ENCODE data around the gene FRMD8. TPM values are rescaled to one million over a fixed set of nuclear protein-coding genes. Genes with fewer than 3 reads are reported as not detected.

Gene FRMD8
- total RNA-seq, 1 experiment from 2014 or later: 22.7 TPM

DNA sequence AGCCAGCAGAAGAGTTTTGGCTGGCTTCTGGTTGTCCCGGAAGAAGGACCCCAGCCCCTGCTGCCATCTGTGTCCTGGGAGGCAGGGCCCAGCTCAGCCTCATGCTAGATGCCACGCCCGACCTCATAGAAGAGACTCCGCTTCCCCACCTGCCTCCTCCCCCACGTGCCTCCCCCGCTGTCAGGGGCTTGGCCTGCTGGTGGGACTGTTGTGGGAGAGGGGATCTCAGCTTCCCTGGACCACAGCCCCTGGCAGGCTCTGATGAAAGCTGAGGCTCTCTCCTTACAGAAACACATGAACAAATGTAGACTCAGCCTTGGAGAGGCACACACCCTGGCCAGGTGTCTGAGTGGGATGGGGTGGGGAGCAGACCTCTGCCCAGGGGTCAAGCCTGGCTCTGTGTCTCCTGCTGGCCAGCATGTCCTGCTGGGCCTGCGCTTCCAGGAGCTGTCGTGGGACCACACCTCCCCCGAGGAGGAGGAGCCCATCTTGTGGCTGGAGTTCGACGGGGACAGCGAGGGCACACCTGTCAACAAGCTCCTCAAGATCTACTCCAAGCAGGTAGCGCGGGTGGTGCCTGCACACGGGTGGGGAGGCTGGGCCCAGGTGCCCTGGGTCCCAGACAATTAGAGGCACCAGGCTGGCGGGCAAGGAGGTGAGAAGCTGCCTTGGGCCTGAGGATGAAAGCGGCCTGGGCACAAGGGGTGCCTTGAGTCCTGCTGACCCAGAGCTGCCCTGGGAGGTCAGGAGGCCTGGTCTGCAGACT lies 14.1 kb downstream of the FRMD8 start:
- Mint-ChIP-seq H3K36me3 (ENCODE audit: insufficient read depth in 1 of 3, low read depth in 3 of 3) (peaks cover 3 to 44% (median 36%) of the 10 kb centered on the region in 3 experiments; a peak in 6 of 7 replicates), H3K27me3 (ENCODE audit: low read depth) (no peaks in the 10 kb centered on the region), H3K27ac (peak overlapping the region in 1 of 3 experiments; percentile 80; a peak in 1 of 7 replicates), H3K9me3 (no peaks in the 10 kb centered on the region), H3K4me1 (peaks cover 0 to 17% of the 10 kb centered on the region in 2 experiments; a peak in 3 of 4 replicates), H3K4me3 (no peak overlapping the region; a peak in 1 of 5 replicates)
- Histone ChIP-seq H2AK5ac (ENCODE audit: insufficient read length, low read length) (no peak overlapping the region), H3K27ac (ENCODE audit: insufficient read length, low read depth, low read length) (no peak overlapping the region), H2AFZ (ENCODE audit: low read length) (no peak overlapping the region), H3K4me2 (ENCODE audit: insufficient read depth, insufficient read length, low read length) (no peak overlapping the region), H3K4me1 (ENCODE audit: insufficient read depth, low read length) (no peaks in the 10 kb centered on the region), H4K20me1 (ENCODE audit: control insufficient read depth, insufficient read depth, insufficient read length) (no peaks in the 10 kb centered on the region), H3K23ac (ENCODE audit: insufficient read length, low read depth, low read length) (no peak overlapping the region), H3T11ph (ENCODE audit: low read length) (no peak overlapping the region), H4K5ac (ENCODE audit: insufficient read length, low read depth, low read length) (no peak overlapping the region), H3K9ac (ENCODE audit: extremely low read depth, insufficient read length, low read length) (no peak overlapping the region), H2BK5ac (ENCODE audit: insufficient read length, low read length) (no peak overlapping the region), H2BK15ac (ENCODE audit: low read depth, low read length) (no peak overlapping the region), H3K23me2 (ENCODE audit: insufficient read length, low read depth, low read length, poor library complexity, severe bottlenecking) (no peaks in the 10 kb centered on the region), H4K8ac (replicated peaks; ENCODE audit: insufficient read length, low read depth, low read length) (no peak overlapping the region), H2BK20ac (ENCODE audit: low read depth, low read length, poor library complexity, severe bottlenecking) (no peak overlapping the region), H2BK120ac (ENCODE audit: low read depth, low read length, poor library complexity, severe bottlenecking) (no peak overlapping the region), H3K79me1 (ENCODE audit: insufficient read depth, low read depth, low read length, poor library complexity, severe bottlenecking) (no peaks in the 10 kb centered on the region), H3K4ac (ENCODE audit: low read depth, low read length) (no peak overlapping the region), H3K79me2 (ENCODE audit: insufficient read depth, low read length) (no peaks in the 10 kb centered on the region), H3K56ac (ENCODE audit: insufficient read length, low read depth, low read length) (no peak overlapping the region), H3K27me3 (ENCODE audit: insufficient read depth, low read length) (no peaks in the 10 kb centered on the region), H3K18ac (ENCODE audit: insufficient read length, low read depth, low read length) (no peak overlapping the region), H3K9me3 (ENCODE audit: control insufficient read depth, low read depth, low read length) (no peaks in the 10 kb centered on the region), H3K14ac (ENCODE audit: insufficient read depth, low read length) (no peak overlapping the region), H4K91ac (ENCODE audit: insufficient read length, low read depth, low read length) (no peak overlapping the region), H2BK12ac (ENCODE audit: insufficient read length, low read depth, low read length) (no peak overlapping the region)
- no peak for DNase-seq
- TF ChIP-seq, protein P1, sequence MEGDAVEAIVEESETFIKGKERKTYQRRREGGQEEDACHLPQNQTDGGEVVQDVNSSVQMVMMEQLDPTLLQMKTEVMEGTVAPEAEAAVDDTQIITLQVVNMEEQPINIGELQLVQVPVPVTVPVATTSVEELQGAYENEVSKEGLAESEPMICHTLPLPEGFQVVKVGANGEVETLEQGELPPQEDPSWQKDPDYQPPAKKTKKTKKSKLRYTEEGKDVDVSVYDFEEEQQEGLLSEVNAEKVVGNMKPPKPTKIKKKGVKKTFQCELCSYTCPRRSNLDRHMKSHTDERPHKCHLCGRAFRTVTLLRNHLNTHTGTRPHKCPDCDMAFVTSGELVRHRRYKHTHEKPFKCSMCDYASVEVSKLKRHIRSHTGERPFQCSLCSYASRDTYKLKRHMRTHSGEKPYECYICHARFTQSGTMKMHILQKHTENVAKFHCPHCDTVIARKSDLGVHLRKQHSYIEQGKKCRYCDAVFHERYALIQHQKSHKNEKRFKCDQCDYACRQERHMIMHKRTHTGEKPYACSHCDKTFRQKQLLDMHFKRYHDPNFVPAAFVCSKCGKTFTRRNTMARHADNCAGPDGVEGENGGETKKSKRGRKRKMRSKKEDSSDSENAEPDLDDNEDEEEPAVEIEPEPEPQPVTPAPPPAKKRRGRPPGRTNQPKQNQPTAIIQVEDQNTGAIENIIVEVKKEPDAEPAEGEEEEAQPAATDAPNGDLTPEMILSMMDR (conservative IDR thresholded peaks at IDR 0.05): no peak
- no CpG with 5 or more reads among the region's 17 CpGs for WGBS (ENCODE audit: extremely low coverage, insufficient read length, low lambda C conversion rate)

Data from H9 (cell line).